ENCODE results near the gene GLIS1.

GLIS1 gene

DNA sequence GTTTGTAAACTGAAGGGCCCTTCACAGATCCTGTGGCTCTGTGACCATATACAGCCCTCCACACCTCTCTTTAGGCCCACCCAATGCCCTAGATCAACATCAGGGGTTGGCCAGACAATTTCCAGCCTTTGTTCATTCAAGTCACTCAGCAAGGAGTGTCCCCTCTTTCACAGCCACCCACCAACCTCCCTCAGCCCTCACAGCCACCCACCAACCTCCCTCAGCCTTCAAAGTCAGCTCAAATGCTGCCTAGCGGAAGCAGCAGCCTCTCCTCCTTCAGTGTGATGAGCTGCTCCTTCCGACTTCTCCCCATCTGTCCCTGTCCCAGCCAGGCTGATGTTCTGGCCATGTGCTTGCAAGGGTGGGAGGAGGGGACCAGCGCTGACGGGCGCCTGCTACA is 208.4 kb downstream of the GLIS1 start:
- no peak for DNase-seq (ENCODE audit: low spot score)

DNA sequence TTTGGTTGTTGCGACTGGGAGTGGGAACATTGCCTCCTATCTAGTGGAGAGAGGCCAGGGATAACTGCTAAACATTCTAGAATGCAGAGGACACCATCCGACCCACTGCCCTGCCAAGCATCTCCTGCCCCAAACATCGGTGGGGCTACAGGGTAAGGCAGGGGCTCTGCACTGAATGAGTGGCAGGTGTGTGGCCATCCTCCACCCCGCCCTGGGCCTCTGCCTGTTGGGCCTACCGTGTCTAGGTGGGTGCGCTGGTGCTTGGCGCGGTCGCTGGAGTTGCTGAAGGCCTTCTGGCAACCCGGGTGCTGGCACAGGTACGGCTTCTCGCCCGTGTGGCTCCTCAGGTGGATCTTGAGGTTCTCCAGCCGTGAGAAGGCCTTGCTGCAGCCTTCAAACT is 209.4 kb downstream of the GLIS1 start:
- DNase-seq (ENCODE audit: low spot score): no peak

DNA sequence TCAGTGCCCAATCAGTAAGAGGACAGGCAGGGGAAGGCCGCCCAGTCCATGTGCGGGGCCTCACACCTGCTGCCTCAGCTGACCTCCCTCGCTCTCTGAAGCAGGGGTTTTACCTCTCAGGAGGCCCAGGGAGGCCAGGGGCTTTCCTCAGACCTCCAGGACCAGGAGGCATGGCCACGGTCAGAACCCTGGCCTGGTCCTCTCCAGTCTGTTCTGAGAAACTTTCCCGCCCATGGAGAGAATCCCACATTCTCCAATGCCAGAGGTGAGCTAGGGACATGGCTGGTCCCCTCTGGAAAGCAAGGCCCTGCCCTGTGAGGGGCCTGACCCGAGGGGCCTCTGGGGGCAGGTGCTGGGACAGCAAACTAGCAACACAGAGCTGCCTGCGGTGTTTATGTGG is 211.6 kb downstream of the GLIS1 start:
- no peak for DNase-seq (ENCODE audit: low spot score)

DNA sequence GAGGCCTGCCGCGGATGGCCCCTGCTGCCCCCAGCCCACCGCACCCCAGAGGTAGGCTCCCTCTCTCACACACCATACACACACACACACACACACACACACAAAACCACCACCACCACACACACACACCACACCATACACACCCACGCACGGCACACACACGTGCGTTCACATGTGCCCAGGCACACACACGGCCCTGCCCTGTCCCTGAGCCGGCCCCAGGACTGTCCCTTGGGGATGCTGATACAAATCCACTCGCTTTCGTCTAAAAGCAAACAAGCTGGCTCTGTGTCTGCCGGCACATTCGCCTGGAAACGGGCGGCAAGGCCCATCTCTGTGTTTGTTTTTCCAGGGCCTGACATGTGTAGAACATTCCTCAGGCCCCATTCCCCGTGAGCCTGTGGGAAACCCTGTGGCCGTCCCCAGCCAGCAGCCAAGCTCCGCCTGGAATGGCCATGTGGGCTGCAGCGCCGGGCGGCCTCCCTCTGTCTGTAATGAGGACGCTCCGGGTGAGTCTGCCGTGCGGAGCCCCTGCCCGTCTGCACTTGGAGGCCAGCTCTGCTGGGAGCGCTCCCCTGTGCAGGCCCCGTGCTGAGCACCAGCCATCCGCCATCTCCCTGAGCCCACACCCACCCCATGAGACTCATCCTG is 212.4 kb downstream of the GLIS1 start:
- no peak for DNase-seq (ENCODE audit: low spot score)

DNA sequence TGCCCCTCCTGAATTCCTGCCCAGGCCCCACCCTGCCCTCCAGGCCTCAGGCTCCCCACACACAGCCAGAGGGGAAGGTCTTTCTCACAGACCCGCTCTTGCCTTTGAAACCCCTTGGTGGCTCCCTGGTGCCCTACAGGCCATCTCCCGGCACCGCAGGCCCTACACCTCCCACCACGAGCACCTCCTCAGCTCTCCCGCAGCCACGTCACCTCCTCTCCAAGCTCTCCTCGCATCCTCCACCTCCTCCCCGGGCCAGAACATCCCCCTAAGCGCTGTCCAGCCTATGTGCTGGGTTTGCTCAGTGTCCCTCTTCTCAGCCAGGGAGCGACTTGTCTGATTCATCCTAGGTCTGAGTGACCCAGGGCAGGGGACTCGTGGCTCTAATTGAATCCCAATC is 213.4 kb downstream of the GLIS1 start:
- no peak for DNase-seq (ENCODE audit: low spot score)

DNA sequence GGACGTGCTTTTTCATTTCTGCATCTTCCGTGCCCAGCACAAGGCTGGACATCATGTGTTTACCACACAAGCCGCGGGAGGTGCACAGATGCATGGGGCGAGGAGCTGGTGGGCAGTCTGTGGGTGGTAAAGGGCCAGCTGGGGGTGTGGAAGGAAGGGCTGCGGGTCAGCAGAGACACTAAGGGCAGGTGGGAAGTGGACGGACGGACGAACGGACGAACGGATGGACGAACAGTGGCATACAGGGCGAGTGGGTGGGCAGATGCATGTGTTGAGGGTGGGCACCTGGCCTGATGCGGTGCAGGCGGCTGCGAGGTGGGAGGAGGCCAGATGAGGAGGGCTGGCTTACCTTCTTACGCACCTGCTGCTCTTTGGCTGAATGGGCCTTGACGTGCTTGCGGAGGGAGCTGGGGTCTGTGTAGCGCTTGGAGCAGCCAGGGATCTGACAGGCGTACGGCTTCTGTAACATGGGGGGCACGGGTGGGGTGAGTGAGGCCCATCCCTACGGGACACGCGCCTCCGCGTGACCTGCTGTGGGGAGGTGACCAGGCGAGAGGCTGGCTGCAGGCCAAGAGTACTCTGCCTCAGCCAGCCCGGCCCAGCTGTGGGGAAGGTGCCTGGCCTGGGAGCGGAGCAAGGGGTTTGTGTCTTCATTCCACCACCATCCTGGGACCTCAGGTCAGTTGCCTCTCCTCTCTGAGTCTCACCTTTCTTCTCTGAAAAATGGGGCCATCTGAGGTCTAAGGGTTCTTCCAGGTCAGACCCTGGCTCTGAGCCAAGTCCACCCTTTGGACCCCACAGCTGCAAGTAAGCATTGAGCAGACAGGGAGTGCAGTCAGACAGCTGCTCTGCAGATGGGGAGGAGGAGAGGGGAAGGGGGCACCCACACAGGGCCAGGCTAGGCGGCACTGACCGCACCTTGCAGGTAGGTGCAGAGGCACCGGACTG is 214.3 kb downstream of the GLIS1 start:
- DNase-seq (ENCODE audit: low spot score): no peak

DNA sequence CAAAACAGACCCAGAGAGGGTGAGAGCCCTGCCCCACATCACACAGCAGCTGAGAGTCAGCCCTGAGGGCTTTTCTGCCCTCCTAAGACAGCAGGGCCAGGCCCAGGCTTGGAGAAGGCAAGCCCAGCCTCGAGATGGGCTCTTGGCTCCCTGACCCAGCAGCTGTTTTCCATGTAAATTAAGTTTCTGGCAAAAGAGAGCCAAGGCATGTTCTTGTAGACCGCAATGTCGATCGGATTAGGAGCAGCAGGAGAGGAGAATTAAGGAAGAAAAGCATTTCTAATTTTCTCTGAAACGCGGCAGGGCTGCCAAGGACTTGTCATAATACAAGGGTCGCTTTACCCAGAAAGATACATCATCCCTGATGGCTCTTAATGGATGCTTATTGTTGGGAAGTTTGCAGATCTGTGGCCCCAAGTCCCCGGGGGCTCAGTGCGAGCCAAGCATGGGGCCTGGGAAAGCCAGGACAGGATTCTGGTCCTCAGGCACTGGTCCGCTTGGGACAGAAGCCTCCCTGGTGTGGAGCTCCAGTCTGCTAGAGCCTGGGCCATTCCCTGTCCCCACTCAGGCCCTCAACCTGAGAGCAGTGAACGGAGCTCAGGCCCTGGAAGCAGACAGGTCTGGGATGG is 216.9 kb downstream of the GLIS1 start:
- no peak for DNase-seq (ENCODE audit: low spot score)

DNA sequence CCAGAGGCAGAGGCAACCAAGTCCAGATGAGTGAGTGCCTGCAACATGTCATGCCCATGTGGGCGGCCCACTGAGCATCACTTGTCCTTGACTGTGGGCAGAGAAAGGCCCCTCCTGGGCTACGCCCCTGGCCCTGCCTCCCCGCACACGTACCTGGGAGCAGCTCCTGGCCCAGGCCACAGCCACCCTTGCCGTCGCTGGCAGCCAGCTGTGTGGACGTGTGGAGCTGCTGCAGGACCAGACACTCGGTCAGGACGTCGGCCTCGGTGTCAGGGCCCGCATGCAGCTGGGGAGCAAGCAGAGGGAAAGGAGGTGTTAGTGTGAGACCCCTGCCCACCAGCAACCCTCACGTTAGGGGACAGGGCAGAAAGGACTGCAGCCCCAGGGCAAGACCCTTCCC is 218.5 kb downstream of the GLIS1 start:
- no peak for DNase-seq (ENCODE audit: low spot score)

DNA sequence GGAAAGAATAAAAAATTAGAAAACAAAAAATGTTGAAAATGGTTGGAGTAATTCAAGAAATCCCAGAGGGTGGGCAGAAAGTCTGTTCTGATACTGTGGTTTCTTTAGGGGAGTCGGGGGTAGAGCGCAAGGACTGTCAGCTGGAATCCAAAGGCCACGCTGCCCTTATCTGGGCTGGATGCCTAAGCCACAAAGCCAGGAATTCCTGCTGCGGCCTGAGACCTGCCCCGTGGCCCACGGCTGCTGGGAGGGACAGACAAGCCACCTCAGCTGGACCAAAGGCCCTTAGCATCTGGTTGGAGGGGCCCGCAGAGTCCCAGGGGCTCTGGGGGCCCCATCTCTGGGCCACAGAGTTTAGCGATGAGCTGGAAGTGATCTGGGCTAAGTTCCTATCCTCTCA is 219.5 kb downstream of the GLIS1 start:
- DNase-seq (ENCODE audit: low spot score): no peak

DNA sequence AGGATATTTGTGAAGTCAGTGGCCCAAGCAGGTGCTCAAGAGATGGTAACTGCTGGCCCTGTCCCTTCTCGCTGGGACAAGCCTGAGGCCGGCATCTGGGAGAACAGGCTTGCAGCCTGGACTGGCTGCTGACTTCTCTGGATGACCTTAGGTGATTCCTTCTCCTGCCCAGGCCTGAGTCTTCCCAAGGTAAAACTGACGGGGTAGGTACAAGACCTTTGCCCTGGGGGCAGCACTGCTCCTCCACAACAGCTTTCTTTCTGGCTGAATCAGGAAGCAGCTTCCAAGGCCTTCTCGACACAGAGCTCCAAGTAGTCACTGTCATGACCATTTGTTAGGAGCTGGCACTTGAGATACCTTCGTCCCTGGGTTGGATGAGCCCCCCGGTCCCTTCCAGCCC is 220.2 kb downstream of the GLIS1 start:
- DNase-seq (ENCODE audit: low spot score): no peak

DNA sequence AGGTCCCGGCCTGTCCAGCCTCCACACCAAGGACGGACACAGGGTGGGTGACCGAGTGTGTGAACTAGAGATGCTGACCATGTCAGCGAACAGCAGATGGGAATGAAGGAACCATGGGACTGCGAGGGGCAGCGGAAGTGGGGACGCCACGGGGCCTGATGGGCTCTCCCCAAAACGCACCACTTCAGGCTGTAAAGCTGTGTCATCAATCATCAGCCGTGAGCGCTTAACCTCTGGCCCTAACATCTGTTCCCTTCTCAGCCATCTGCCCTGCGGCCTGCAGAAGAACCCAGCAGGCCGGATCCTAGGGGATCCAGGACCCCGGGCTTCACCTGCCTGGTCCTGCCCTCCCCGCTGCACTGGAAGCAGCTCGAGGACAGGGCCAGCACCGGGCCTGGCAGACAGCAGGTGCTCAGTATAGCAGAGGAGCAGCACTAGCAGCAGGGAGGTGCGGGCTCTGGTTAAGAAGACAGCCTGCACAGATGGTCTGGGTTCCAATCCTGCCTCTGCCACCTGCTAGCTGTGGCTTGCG is 221.1 kb downstream of the GLIS1 start:
- DNase-seq (ENCODE audit: low spot score): no peak

DNA sequence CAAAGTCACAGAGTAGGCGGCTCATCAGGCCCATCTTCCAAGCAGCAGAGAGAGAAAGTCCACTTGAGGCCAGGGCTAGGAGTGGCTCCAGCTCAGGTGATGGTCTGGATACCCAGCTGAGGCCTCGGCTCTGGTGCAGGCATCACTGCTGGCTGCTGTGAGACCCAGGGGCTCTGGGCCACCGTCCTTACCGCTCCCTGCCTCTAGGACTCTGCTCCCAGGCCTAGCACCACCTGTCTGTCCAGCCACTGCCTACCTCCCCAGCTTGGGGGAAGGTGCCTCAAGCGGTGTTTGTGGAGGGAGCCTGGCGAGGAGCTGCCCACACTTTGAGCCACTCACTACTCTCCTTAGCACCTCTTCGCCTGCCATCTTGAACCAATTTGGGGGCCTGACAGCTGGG is 221.9 kb downstream of the GLIS1 start:
- no peak for DNase-seq (ENCODE audit: low spot score)

DNA sequence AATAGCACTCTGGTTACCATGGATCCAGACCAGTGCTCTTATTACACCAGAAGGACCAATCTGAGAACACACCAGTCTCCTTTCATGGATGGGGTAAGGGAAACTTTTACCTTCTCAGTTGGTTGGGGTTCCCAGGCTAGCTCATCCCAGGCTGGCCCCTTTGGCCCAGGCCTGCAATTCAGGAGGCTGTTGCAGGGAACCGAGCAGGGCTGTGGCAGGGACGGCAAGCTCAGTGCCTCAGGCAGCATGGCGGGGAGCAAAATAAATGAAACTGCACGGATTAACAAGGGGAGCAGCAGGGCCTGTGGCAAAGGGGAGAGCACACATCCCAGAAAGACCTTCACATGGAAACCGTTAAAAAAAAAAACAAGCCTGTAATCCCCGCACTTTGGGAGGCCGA is 222.8 kb downstream of the GLIS1 start:
- DNase-seq (ENCODE audit: low spot score): no peak

DNA sequence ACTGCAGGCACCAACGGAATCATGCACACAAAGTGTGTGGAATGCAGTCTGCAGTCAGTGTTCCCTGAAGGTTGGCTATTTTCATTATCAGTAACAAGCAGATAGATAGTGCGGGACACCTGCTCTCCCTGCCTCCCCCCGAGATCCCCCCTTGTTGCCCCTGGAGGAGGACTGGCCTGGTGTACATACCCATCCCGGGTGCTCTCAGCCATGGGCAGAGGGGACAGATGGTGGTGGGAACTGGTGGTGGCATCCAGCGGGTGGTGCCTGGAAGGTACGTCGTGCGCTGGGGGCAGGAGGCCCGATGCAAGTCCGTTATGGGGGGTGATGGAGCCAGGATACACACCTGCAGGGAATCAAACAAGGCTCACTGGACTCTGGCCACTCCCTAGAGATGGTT is 224.5 kb downstream of the GLIS1 start:
- DNase-seq (ENCODE audit: low spot score): no peak

DNA sequence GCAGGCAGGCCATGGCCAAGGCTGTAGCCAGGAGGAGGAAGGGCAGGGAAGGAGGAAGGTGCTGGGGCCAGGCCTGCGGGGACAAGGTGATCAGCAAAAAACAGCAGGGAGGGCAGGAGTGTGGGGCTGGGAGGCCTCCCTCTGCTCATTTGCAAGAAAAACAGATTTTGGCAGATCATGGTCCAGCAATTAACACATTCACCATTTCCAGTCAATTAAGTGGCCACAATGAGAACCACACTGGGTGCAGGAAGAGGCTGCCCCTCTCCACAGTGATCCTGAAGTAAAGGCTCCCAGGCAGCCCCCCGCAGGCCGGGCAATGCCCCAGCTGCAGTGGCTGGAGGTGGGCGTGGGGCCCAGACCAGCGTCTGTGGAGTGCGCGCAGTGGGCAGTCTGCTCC is 225.1 kb downstream of the GLIS1 start:
- no peak for DNase-seq (ENCODE audit: low spot score)

DNA sequence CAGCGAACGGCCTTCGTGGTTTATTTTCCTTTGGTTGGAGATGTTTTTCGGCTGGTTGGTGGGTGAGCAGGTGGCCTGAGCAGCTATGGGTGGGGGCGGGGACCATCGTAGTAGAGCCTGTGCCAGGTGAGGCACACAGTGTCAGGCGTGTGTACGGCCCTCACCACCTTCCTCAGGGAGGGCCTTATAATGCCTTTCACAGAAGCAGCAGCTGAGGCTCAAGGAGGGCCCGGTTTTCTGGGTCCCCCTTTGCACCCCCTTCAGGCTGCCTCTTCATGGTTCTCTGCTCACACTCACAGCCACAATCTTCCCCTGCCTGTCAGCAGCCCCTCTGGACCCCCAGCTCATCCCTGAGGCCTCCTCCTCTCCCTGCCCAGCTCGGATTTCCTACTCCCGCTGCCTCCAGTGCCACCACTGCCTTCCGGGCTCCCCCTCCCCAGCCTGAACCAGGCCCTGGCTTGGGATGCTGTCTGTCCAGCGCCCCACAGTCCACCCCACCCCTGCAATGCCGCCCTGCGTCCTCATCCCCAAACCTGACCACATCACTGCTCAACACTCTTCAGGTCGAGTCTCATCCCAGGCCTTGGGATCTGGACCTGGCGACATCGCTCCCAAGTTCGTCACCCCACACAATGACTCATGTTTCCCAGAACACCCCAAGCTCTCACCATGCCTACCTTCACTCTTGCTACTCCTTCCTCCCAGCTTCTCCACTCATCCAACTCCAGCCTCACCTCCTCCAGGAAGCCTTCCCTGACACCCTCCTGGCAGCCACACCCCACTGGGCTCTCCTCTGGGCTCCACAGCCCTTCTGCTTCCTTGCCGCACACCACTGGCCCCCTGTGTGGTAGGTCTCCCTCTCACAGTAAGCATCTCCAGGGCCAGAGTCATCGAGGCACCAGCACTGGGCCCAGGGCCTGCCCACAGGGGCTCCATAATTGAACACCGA is 225.9 kb downstream of the GLIS1 start:
- no peak for DNase-seq (ENCODE audit: low spot score)

DNA sequence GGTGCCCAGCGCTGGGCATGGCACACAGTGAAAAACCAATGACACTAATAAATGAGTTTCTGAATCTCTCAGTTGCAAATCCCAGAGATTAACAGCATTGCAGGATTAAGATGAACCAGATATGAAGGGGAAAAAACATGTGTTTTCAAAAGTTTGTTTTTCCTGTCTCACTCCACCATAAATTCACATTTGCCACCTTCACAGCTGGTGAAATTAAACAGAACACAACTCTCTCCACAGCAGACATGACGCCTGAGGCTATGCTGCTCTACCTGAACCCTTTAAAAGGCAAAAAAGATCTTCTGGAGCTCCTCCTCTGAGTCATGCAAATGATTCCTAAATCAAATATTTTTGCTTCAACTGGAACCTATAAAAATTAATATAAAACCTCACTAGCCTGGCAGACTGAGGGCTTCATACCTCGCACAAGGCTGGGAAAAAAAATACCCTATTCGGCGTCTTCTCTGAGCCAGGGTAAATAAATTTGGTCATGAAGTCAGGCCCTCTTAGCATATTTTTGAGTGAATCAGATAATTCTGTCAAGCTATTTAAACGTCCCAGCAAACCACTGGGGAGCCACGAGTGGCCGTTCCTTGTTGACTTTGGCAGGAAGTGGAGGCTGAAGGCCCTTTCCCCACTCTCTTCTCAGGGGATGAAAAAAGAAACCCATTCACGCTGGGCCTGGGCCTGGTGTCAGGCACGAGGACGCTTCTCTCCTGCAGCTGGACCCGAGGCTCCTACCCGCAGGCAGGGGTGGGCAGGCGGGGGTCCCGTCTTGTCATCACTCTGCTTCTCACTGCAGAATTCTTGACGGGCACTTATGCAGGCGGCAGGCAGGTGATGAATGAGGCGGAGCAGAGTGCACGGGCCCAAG is 226.8 kb downstream of the GLIS1 start:
- no peak for DNase-seq (ENCODE audit: low spot score)

DNA sequence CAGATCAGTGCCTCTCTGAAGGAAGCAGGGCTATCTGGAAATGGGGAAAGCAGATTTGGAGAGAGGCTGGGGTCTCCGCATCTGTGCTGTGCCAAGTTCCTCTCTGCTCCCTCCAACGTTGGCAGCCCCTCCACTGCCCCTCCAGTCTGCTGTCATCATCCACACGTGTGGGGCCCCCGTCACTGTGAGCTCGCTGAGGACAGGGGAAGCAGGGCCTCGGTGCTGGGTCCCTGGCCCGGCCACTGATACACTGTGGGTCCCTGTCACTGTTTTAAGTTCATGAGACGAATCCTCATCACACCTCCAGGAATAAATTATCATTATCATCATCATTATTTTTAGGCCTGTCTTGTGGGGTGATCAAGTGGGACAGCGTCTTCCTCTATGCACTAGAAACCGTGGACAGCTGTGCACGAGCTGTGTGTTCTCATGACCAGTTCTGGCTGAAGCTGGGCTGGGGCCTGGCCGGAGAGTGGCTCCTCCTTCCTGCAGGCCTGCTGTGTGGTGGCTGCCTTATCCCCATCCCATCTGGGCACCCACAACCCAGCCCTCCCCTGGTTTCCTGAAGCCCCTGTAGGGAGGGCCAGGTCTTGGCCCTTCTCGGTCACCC is 227.5 kb downstream of the GLIS1 start:
- no peak for DNase-seq (ENCODE audit: low spot score)

DNA sequence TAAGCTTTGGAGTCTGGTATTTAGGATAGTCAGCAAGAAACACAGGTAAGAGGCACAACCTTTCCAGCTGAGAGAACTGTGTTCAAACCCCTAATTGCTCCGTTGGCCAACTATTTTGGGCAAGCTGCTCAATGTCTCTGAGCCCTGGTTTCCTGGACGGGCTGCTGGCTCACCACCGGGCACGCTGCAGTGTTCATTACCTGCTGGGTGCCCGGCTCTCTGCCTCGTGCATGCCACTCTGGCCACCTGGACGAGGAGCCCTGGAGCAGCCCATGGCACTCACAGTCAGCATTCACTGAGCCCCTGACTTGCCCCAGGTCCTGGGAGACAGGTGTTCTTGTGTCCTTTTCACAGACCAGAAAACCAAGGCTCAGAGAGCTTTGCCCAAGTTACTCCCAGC is 228.7 kb downstream of the GLIS1 start:
- DNase-seq (ENCODE audit: low spot score): no peak

DNA sequence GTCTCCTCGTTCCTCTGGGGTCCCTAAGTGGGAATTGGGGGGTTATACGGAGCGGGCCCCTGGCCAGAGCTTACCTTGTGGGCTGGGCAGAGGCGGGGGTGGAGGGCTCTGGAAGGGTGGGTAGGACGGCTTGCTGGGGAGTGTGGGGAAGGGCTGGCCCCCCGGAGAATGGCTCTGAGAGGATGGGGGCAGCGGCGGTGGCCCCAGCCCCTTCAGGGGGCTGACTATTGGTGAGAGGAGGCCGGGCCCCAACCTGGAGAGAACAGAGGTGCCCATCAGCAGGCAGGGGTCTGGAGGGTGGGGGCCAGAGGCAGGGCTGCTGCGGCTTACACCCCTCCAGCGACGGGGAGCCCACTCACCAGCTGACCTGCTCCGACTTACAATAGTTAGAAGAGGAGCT is 229.2 kb downstream of the GLIS1 start:
- no peak for DNase-seq (ENCODE audit: low spot score)
